22Rv1 (cell line): ENCODE measurements around the gene GLP2R.

ENCODE experiments used
- H3K27ac ChIP-seq: fragments of 450-650 bp; 2 replicates; pipeline ENCODE4 v1.5.1; 2017
- CTCF ChIP-seq: fragments of 450-650 bp; IDR thresholded peaks from 2 replicates; pipeline ENCODE4 v1.5.1; 2017; ENCODE audit warnings: mild to moderate bottlenecking
- ZFX ChIP-seq: fragments of 450-650 bp; IDR thresholded peaks from 2 replicates; pipeline ENCODE4 v1.6.1; 2017; ENCODE audit warnings: antibody characterized with exemption, borderline replicate concordance

Gene GLP2R

GRCh38 chr17:9802697-9803096 lies 23.0 kb upstream of the GLP2R start:
- no peak for TF ChIP-seq ZFX
- TF ChIP-seq CTCF: no peak
- H3K27ac ChIP-seq: no peak overlapping the region

DNA sequence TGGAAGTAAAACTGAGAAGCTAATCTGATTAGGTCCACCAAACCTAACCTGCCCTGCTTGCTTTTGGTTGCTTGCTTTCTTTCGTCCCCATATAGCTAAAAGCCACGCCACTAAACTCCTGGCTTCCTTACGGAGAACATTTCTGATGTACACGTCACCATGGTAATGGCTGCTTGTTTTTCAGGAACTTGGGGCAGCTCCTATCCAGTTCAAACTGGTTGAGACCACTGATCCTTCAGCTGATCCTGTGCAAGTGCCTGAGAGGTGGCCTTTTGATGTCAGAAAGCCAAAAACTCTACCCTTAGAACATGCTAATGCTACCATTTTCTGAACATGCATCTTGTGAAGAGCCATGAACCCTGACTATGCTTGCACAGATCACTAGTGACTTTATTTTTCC lies 20.0 kb upstream of the GLP2R start:
- TF ChIP-seq ZFX (no peak), CTCF (no peak)
- no peak overlapping the region for H3K27ac ChIP-seq

GRCh38 chr17:9806699-9807098 lies 19.0 kb upstream of the GLP2R start:
- no peak for TF ChIP-seq ZFX
- no peak for TF ChIP-seq CTCF
- H3K27ac ChIP-seq: no peak overlapping the region

GRCh38 chr17:9809409-9809808 lies 16.3 kb upstream of the GLP2R start:
- TF ChIP-seq CTCF (no peak), ZFX (no peak)
- H3K27ac ChIP-seq: no peak overlapping the region

GRCh38 chr17:9810100-9810949 lies 15.4 kb upstream of the GLP2R start:
- H3K27ac ChIP-seq: no peak overlapping the region
- no peak for TF ChIP-seq CTCF
- TF ChIP-seq ZFX: no peak

DNA sequence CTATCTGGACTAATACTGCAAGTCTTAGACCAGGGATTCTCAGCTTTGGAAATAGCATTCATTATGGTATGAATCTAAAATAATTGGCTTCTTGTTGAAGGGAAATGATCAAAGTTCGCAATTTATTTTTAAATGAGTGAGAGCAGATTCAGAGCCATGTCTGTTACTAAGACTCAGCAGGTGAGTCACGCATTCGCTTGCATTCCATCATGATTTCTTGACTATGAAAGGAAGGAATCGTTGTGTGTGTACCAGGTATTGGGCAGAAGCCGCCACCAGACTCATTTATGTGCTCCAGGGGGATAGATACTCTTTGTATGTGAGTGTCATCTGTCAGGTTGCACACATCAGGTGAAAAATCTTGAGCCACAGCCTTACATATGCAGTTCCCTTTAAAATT lies 14.6 kb upstream of the GLP2R start:
- H3K27ac ChIP-seq: no peak overlapping the region
- no peak for TF ChIP-seq ZFX
- TF ChIP-seq CTCF: no peak

DNA sequence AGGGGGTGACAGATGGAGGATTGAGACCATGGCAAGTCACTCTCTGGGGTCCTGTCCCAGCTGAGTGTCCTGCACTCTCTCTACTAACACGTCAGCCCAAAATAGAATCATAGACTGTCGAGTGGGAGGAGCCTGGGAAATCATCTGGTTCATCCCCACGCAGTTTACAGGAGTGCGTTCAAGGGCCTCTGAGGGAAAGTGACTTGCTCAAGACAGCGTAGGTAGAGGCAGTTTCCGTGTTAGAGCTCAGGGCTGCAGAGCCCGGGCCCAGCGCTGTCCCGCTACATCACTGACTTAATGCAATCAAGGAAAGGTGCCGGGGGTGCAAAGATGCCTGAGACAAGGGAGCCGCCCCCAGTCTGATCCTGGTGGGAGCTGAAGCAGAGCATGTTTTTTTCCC lies 14.2 kb upstream of the GLP2R start:
- TF ChIP-seq ZFX (no peak), CTCF (no peak)
- no peak overlapping the region for H3K27ac ChIP-seq
